ENCODE data around the gene CHN2. TPM values are rescaled to one million over a fixed set of nuclear protein-coding genes. Genes with fewer than 3 reads are reported as not detected.

The CHN2 gene
- total RNA-seq, 1 experiment from 2014 or later, result 0.15 TPM

- CTCF ChIA-PET, result no interaction called here
- intact Hi-C loops (cut with micrococcal nuclease; ENCODE audit: unreplicated experiment), result no loop called here
- no peak overlapping the region for H3K27ac ChIP-seq (ENCODE audit: low read length)
These were observed 60.0 kb downstream of the CHN2 start for GRCh38 chr7:29254591-29254990.

GRCh38 chr7:29255199-29255878 lies 60.8 kb downstream of the CHN2 start:
- Histone ChIP-seq H3K9me3 (ENCODE audit: control insufficient read depth, insufficient read depth, low read depth, low read length) (no peaks in the 10 kb centered on the region), H3K27me3 (ENCODE audit: control insufficient read depth, insufficient read depth, low read length) (peaks cover 5% of the 10 kb centered on the region; the same call in 1 of the 2 replicates), H3K27ac (ENCODE audit: low read length) (no peak overlapping the region), H3K36me3 (ENCODE audit: control insufficient read depth, insufficient read depth, low read length) (no peaks in the 10 kb centered on the region), H3K4me1 (ENCODE audit: control insufficient read depth, insufficient read depth, low read length) (no peaks in the 10 kb centered on the region), H3K4me3 (ENCODE audit: low read depth in 2 of 2, low read length in 2 of 2) (no peak overlapping the region)
- intact Hi-C loops (cut with micrococcal nuclease; ENCODE audit: unreplicated experiment) (no loop called here), in situ Hi-C loops (cut with HindIII; ENCODE audit: low pct_unique_long_range_greater_than_20kb, low sequenced_read_pairs) (no loop called here)
- TF ChIP-seq POLR2AphosphoS5 (IDR thresholded peaks at IDR 0.05; ENCODE audit: low read depth, low read length) (no peak), SIN3A (IDR thresholded peaks at IDR 0.05; ENCODE audit: borderline replicate concordance, insufficient read depth, low read depth, low read length) (no peak), CTCF (IDR thresholded peaks at IDR 0.05) (no peak), REST (IDR thresholded peaks at IDR 0.05; ENCODE audit: insufficient read depth in 1 of 2, low read depth in 2 of 2, low read length in 1 of 2) (no peak), TCF7L2 (IDR thresholded peaks at IDR 0.05; ENCODE audit: low read depth, low read length) (no peak)
- no TSS peak for BruUV-seq (replicated peaks)
- 0 out of 2 replicates have a peak, but pooled peaks have one; percentile 42 for ATAC-seq
- ChIA-PET POLR2A (no interaction called here), CTCF (no interaction called here)
- no peak for DNase-seq (ENCODE audit: low read depth, low spot score)

More at GRCh38 chr7:29254591-29254990, 60.0 kb downstream of the CHN2 start:
- no peak for TF ChIP-seq POLR2AphosphoS5 (IDR thresholded peaks at IDR 0.05; ENCODE audit: low read depth, low read length)
- TF ChIP-seq TCF7L2 (IDR thresholded peaks at IDR 0.05; ENCODE audit: low read depth, low read length), result no peak
- TF ChIP-seq CTCF (IDR thresholded peaks at IDR 0.05), result no peak
- no peak for TF ChIP-seq REST (IDR thresholded peaks at IDR 0.05; ENCODE audit: insufficient read depth in 1 of 2, low read depth in 2 of 2, low read length in 1 of 2)
- TF ChIP-seq SIN3A (IDR thresholded peaks at IDR 0.05; ENCODE audit: borderline replicate concordance, insufficient read depth, low read depth, low read length), result no peak
- H3K4me1 ChIP-seq (ENCODE audit: control insufficient read depth, insufficient read depth, low read length), result no peaks in the 10 kb centered on the region
- H3K4me3 ChIP-seq (ENCODE audit: low read depth in 2 of 2, low read length in 2 of 2), result no peak overlapping the region
- H3K9me3 ChIP-seq (ENCODE audit: control insufficient read depth, insufficient read depth, low read depth, low read length), result no peaks in the 10 kb centered on the region
- POLR2A ChIA-PET, result no interaction called here
- H3K36me3 ChIP-seq (ENCODE audit: control insufficient read depth, insufficient read depth, low read length), result no peaks in the 10 kb centered on the region
- H3K27me3 ChIP-seq (ENCODE audit: control insufficient read depth, insufficient read depth, low read length), result peaks cover 5% of the 10 kb centered on the region; the same call in 1 of the 2 replicates
- peak; percentile 45 for ATAC-seq
- DNase-seq (ENCODE audit: low read depth, low spot score), result no peak
- in situ Hi-C loops (cut with HindIII; ENCODE audit: low pct_unique_long_range_greater_than_20kb, low sequenced_read_pairs), result no loop called here
- no TSS peak for BruUV-seq (replicated peaks)

Measured in Panc1 (cell line).